HUES48 (cell line): ENCODE data around the gene PNPLA3.

Experiments
- H3K27ac ChIP-seq: one replicate; pipeline ENCODE4 v1.7.0; 2013; ENCODE audit warnings: low read depth, low read length, inconsistent platforms
- H3K27me3 ChIP-seq: 2 replicates; pipeline ENCODE4 v1.6.1; 2013; ENCODE audit warnings: mild to moderate bottlenecking, low read length; ENCODE audit not compliant: control insufficient read depth, insufficient read depth
- H3K36me3 ChIP-seq: 2 replicates; pipeline ENCODE4 v1.6.1; 2013; ENCODE audit warnings: low read length; ENCODE audit not compliant: control insufficient read depth, insufficient read depth
- H3K4me1 ChIP-seq: 2 replicates; pipeline ENCODE4 v1.6.1; 2013; ENCODE audit warnings: mild to moderate bottlenecking, low read length; ENCODE audit not compliant: control insufficient read depth, insufficient read depth
- H3K4me3 ChIP-seq: 2 replicates; pipeline ENCODE4 v1.5.1; 2013; ENCODE audit warnings: mild to moderate bottlenecking, low read depth, low read length
- H3K9ac ChIP-seq: 2 replicates; pipeline ENCODE4 v1.6.1; 2013; ENCODE audit warnings: mild to moderate bottlenecking, low read depth, low read length, moderate library complexity
- H3K9me3 ChIP-seq: 2 replicates; pipeline ENCODE4 v1.6.1; 2013; ENCODE audit warnings: low read length; ENCODE audit not compliant: control insufficient read depth, insufficient read depth

PNPLA3 gene

DNA sequence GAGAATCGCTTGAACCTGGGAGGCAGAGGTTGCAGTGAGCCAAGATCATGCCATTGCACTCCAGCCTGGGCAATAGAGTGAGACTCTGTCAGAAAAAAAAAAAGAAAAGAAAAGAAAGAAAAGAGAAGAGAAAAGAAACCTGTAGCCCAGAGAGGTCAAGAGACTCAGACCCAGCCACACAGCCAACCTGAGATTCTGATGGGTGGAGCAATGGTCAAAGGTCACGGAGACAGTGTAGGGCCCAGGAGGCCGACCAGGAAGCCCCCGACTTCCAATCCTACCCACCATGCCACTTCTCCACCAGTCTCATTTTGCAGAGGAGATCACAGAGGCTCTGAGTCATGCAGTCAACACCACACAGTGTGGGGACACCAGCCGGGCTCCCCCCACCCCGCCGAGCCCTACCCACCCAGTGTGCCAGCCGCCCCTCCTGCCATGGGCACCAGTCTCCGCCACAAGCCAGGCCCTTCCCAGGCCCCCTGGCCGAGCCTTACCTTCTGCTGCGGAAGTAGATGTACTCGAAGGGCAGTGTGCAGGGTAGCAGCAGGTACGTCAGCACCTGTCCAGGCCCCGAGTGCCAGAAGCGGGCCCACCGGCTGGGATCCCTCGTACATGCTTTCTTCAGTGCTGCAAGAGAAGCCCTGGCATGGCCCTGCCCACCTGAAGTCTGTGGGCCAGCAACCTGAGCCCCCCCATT, 39.7 kb upstream of the PNPLA3 start:
- Histone ChIP-seq H3K4me1 (no peaks in the 10 kb centered on the region), H3K36me3 (no peaks in the 10 kb centered on the region), H3K9me3 (no peaks in the 10 kb centered on the region), H3K27ac (no peak overlapping the region), H3K4me3 (no peak overlapping the region), H3K9ac (no peak overlapping the region), H3K27me3 (no peaks in the 10 kb centered on the region)

GRCh38 chr22:43884600-43885318, 38.8 kb upstream of the PNPLA3 start:
- H3K36me3 ChIP-seq, result no peaks in the 10 kb centered on the region; the same call in 1 of the 2 replicates
- no peak overlapping the region for H3K27ac ChIP-seq
- no peak overlapping the region for H3K4me3 ChIP-seq
- no peaks in the 10 kb centered on the region for H3K9me3 ChIP-seq
- H3K4me1 ChIP-seq, result no peaks in the 10 kb centered on the region
- no peak overlapping the region for H3K9ac ChIP-seq
- H3K27me3 ChIP-seq, result no peaks in the 10 kb centered on the region

DNA sequence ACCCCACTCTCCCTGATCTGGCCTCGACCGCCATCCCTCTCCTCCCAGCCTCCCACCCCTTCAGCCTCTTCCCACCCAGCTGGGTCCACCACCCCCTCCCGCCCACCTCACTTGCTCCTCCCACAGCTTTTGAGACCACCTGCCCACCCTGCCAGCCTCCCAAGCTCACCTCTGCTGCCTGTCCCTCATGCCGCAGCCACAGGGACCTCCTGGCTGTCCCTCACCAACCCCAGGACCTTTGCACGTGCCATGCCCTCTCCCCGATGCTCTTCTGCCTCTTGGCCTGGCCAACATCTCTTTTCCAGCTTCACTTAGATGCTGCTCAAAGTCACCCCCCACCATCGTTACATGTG, 38.3 kb upstream of the PNPLA3 start:
- no peak overlapping the region for H3K4me3 ChIP-seq
- no peak overlapping the region for H3K27ac ChIP-seq
- no peaks in the 10 kb centered on the region for H3K4me1 ChIP-seq
- peaks cover 4% of the 10 kb centered on the region for H3K27me3 ChIP-seq
- H3K9ac ChIP-seq, result no peak overlapping the region
- H3K36me3 ChIP-seq, result no peaks in the 10 kb centered on the region; the same call in 1 of the 2 replicates
- H3K9me3 ChIP-seq, result no peaks in the 10 kb centered on the region

DNA sequence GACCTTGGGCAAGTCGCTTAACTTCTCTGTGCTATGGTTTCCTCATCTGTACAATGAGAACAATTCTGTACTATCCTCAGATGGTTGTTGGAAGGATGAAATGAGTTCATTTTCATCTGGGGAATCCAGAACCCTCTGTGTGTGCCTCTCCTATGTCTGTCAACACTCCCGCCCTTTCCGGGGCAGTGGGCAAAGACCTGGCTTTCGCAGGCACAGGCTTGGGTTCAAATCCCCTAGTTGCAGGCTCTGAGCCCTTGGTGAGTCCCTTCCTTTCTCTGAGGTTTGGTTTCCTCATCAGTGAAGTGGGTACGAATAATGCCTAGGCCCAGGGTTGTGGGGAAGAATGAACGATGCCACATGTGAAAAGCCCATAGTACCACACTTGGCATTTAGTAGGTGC, 37.8 kb upstream of the PNPLA3 start:
- Histone ChIP-seq H3K9me3 (no peaks in the 10 kb centered on the region), H3K27ac (no peak overlapping the region), H3K36me3 (no peaks in the 10 kb centered on the region; the same call in 1 of the 2 replicates), H3K27me3 (peaks cover 9% of the 10 kb centered on the region), H3K4me3 (no peak overlapping the region), H3K4me1 (no peaks in the 10 kb centered on the region), H3K9ac (no peak overlapping the region)

- H3K9ac ChIP-seq, result no peak overlapping the region
- H3K4me1 ChIP-seq, result no peaks in the 10 kb centered on the region
Observed at GRCh38 chr22:43886231-43886630, 37.4 kb upstream of the PNPLA3 start.

DNA sequence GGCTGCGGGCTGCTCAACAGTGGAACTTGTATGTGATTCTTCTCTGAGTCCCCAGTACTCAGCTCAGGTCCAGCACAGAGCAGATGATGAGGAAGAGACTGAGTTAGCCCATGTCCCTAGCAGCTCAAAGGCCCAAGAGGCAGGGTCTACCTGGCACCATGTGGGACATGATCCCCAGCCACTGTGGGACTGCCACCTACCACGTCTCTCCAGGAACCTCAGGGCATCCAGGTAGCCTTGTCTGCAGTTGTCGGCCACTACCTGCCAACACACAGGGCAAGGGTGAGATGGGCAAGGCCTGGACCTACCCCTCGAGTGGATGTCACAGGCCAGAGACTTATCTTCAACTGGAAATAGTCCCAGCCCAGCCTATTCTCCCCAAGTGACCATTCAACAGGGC, 36.2 kb upstream of the PNPLA3 start:
- peaks cover 15% of the 10 kb centered on the region for H3K27me3 ChIP-seq
- no peak overlapping the region for H3K27ac ChIP-seq
- H3K9me3 ChIP-seq, result no peaks in the 10 kb centered on the region
- no peak overlapping the region for H3K4me3 ChIP-seq
- no peak overlapping the region for H3K9ac ChIP-seq
- no peaks in the 10 kb centered on the region for H3K4me1 ChIP-seq
- no peaks in the 10 kb centered on the region; the same call in 1 of the 2 replicates for H3K36me3 ChIP-seq

More at GRCh38 chr22:43886231-43886630, 37.4 kb upstream of the PNPLA3 start:
- Histone ChIP-seq H3K36me3 (no peaks in the 10 kb centered on the region; the same call in 1 of the 2 replicates), H3K4me3 (no peak overlapping the region), H3K9me3 (no peaks in the 10 kb centered on the region), H3K27me3 (peaks cover 13% of the 10 kb centered on the region), H3K27ac (no peak overlapping the region)

DNA sequence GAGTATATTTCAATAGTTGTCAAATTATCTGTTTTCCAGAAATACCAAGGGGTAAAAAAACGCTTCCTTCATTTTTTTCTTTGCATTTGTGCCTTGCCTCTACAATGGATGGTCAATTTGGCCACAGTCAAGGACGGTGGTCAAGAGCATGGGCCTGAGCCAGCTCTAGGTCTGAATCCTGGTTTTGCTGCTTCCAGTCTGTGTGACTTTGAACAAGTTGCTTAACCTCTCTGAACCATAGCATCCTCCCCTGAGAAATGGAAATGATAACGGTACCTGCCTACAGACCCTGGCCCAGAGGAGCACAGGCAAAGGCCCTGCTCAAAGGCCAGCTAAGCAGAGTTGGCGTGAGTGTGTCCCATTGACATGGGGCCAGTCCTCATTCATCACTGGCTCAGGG, 34.9 kb upstream of the PNPLA3 start:
- Histone ChIP-seq H3K27me3 (peaks cover 15% of the 10 kb centered on the region), H3K36me3 (no peaks in the 10 kb centered on the region; the same call in 1 of the 2 replicates), H3K27ac (no peak overlapping the region), H3K9ac (no peak overlapping the region), H3K4me1 (no peaks in the 10 kb centered on the region), H3K9me3 (no peaks in the 10 kb centered on the region), H3K4me3 (no peak overlapping the region)

DNA sequence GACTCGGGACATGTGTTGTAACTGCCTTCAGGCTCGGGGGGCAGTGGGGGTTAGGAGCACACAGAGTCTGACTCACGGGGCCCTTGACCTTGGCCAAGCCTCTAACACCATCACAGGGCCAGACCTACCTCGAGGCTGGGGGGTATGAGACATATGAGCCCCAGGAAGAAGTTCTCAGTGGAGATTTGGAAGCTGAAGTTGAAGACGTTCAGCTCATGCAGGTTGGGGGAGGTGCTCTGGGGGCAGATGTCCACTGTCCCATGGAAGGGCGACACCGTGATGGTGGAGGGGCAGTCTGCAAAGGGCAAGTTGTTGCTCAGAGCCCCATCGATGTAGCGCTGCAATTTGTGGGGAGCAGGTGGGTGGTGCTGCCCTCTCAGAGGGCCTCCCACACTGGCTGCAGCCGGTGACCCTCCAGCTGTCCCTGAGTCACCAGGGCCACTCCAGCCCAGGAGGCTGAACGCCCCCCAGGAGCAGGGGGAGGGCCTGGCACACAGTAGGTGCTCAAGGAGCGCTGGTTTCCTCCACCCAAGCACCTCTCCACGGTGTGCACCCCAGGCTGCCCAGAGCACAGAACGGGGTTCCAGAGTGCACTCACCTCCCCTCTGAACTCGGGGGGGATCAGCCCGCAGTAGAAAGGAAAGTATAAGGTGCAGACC, 34.3 kb upstream of the PNPLA3 start:
- Histone ChIP-seq H3K9me3 (no peaks in the 10 kb centered on the region), H3K4me1 (no peaks in the 10 kb centered on the region), H3K36me3 (no peaks in the 10 kb centered on the region; the same call in 1 of the 2 replicates), H3K27me3 (peaks cover 15% of the 10 kb centered on the region), H3K27ac (no peak overlapping the region), H3K4me3 (no peak overlapping the region), H3K9ac (no peak overlapping the region)

DNA sequence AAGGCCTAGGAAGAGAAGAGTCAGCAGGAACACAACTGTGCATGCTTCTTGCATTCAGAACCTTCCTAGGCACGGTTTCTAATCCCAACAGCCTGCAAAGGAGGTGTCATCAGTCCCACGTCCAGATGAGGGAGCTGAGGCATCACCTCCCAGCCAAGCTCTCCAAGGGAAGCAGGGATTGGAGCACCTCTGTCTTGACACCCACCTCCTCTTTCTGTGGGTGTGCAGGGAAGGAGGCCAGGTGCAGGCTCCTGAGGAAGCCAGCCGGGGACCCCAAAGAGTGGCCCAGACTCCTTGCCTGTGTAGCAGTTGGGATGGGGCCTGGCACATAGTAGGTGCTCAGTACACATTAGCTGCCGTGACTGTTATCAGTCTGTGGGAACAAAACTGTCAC, 33.7 kb upstream of the PNPLA3 start:
- H3K9ac ChIP-seq, result no peak overlapping the region
- no peak overlapping the region for H3K4me3 ChIP-seq
- H3K9me3 ChIP-seq, result no peaks in the 10 kb centered on the region
- no peaks in the 10 kb centered on the region for H3K4me1 ChIP-seq
- no peaks in the 10 kb centered on the region; the same call in 1 of the 2 replicates for H3K36me3 ChIP-seq
- H3K27ac ChIP-seq, result no peak overlapping the region
- peaks cover 15% of the 10 kb centered on the region for H3K27me3 ChIP-seq

DNA sequence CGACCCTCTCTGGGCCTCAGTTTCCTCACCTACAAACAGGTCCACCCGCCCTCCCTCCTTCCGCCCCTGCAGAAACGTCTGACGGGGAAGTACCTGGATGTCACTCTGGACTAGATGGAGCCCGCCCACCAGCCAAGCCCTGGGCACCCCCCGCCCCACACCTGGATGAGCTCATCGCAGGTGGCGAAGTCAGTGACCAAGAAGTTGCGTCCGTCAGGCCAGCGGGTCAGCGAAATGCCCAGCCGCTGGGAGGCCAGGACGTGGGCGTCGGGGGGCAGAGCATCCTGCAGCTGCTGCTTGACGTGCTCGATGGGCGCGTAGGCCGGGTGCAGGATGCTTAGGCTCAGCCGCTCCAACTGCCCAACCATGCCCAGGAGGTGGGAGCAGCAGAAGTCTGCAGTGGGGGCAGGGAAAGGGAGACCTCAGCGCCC, 32.7 kb upstream of the PNPLA3 start:
- no peaks in the 10 kb centered on the region for H3K4me1 ChIP-seq
- no peak overlapping the region for H3K27ac ChIP-seq
- no peaks in the 10 kb centered on the region; the same call in 1 of the 2 replicates for H3K36me3 ChIP-seq
- no peaks in the 10 kb centered on the region for H3K9me3 ChIP-seq
- H3K9ac ChIP-seq, result peak overlapping the region; percentile 34
- H3K4me3 ChIP-seq, result peak overlapping the region; percentile 81
- H3K27me3 ChIP-seq, result peaks cover 15% of the 10 kb centered on the region
